Sigmoid colon (tissue), 4 donors: ENCODE results near the gene RRP7A.
"Not testable (repeated sequence)": the region's sequence is repeated elsewhere in the genome, so short reads cannot be mapped to it uniquely, and the experiment has no call there.

Source experiments
- CTCF ChIP-seq, 4 experiments: fragments of 450-650 bp in 3 of 4; fragments of 200-600 bp in 1 of 4; IDR thresholded peaks; one replicate each; pipeline ENCODE4 v1.5.1; 2016 to 2019; ENCODE audit warnings: antibody characterized with exemption in 4 of 4, mild to moderate bottlenecking in 3 of 4, moderate library complexity in 2 of 4
- EP300 ChIP-seq, 4 donors: sonication (generic); formaldehyde crosslinking; IDR thresholded peaks; one replicate each; pipeline ENCODE4 v1.6.1; 2017; ENCODE audit warnings: antibody characterized with exemption in 4 of 4

- TF ChIP-seq CTCF, EP300 (IDR thresholded peaks at IDR 0.05): not testable (repeated sequence)
Measured at GRCh38 chr22:42518638-42519524, 715 bp downstream of the RRP7A start.
